Posterior vena cava (tissue), 2 donors: ENCODE results near the gene BRMS1L. TPM values are rescaled to one million over a fixed set of nuclear protein-coding genes. Genes with fewer than 3 reads are reported as not detected.
"Not testable (repeated sequence)": the region's sequence is repeated elsewhere in the genome, so short reads cannot be mapped to it uniquely, and the experiment has no call there.

Source experiments
- DNase-seq: peaks from one replicate; pipeline ENCODE4 v3.0.0-alpha.2; 2020; ENCODE audit warnings: low spot score
- intact Hi-C, 2 donors: fragments of 100-400 bp; cut with DNase I; formaldehyde crosslinking; loops; one replicate each; pipeline versions ENCODE4 v1.14.1 to v1.14.2; 2022 to 2023
- long read RNA-seq, 2 donors: library from polyadenylated mRNA; unstranded; transcript quantifications; one replicate each; pipeline ENCODE4 v2.0.0, GENCODE V29; 2020 to 2021
- total RNA-seq, 2 donors: library from RNA; stranded (reverse); fragmentation: NEBNext Ultra II Directional; extraction: Animal tissue kit (Norgen Biotek cat#: 25700); gene quantifications; one replicate each; pipeline ENCODE4 v1.2.1, GENCODE V29; 2021
- donor health status: DM: yes; HTN: yes; CAD: no.
- donor health status: DM: yes; HTN: yes; CAD: no.

Gene BRMS1L, protein sequence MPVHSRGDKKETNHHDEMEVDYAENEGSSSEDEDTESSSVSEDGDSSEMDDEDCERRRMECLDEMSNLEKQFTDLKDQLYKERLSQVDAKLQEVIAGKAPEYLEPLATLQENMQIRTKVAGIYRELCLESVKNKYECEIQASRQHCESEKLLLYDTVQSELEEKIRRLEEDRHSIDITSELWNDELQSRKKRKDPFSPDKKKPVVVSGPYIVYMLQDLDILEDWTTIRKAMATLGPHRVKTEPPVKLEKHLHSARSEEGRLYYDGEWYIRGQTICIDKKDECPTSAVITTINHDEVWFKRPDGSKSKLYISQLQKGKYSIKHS
- 10 to 100 TPM; 12.4 to 17.5 TPM for total RNA-seq
- long read RNA-seq, donor 1, transcript BRMS1L-201 (10 exons, 2,657 nt), result major isoform, 6 of 10 reads
- long read RNA-seq, donor 1, partial matches to known transcripts, result 0 of 10 reads
- long read RNA-seq, donor 1, other reads (novel, unspliced or antisense), result 3 of 10 reads
- long read RNA-seq, donor 2, transcript BRMS1L-201 (10 exons, 2,657 nt), result major isoform, 12 of 16 reads
- long read RNA-seq, donor 2, partial matches to known transcripts, result 2 of 16 reads
- long read RNA-seq, donor 2, other reads (novel, unspliced or antisense), result 1 of 16 reads

DNA sequence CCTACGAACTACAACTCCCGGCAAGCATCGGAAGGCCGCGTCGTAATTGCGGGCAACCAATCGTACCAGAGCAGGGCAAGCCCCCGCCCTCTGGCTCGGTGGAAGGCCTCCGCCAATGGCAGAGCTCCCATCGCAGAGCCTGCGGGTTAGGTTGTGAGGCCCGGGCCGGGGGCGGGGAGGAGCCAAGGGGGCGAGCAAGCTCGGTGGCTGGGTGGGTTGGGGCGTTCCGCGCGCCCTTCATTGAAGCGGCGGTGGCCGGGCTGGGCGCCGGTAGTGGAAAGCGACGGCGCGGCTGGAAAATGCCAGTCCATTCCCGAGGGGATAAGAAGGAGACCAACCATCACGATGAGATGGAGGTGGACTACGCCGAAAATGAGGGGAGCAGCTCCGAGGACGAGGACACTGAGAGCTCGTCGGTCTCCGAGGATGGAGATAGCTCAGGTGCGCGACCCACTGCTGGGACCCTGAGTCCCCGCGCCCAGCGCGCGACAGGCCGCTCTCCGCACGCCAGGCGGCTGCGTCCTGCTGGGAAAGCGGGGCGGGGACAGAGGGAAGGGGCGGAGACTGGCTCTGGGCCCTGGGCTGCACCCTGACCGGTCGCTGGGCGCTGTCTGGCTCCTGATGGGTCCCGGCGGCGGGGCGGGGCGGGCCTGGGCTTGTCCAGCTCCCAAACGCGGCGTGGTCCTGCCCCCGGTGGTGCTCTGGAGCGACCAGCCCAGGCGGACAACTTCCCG is at the start of gene BRMS1L:
BRMS1L (plus strand) TSS at position 121 of the 734 bp plus-strand sequence; CDS start at position 300, 179 bp downstream.
- DNase-seq, result peak; percentile 99
- intact Hi-C loops, result no loop called here

- intact Hi-C loops, result no loop called here
- no peak for DNase-seq
Observed at GRCh38 chr14:35776823-35777222, 49.3 kb upstream of the BRMS1L start.

GRCh38 chr14:35777550-35777949 is 48.6 kb upstream of the BRMS1L start:
- DNase-seq, intact Hi-C loops: not testable (repeated sequence)

GRCh38 chr14:35779368-35779767 is 46.8 kb upstream of the BRMS1L start:
- intact Hi-C loops, result no loop called here

DNA sequence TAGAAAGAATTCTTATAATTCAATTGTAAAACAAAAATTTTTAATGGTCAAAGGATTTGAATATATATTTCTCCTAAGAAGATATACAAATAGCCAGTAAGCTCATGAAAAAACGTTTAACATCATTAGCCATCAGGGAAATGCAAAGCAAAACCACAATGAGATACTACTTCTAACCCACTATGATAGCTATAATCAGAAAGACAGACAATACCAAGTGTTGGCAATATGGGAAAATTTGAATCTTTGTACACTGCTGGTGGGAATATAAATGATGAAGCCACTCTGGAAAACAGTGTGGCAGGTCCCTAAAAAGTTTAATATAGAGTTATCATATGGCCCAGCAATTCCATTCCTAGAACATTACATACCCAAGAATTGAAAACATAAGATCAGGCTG is 42.4 kb upstream of the BRMS1L start:
- intact Hi-C loops, result no loop called here
- DNase-seq, result no peak

More at GRCh38 chr14:35779368-35779767, 46.8 kb upstream of the BRMS1L start:
- no peak for DNase-seq

DNA sequence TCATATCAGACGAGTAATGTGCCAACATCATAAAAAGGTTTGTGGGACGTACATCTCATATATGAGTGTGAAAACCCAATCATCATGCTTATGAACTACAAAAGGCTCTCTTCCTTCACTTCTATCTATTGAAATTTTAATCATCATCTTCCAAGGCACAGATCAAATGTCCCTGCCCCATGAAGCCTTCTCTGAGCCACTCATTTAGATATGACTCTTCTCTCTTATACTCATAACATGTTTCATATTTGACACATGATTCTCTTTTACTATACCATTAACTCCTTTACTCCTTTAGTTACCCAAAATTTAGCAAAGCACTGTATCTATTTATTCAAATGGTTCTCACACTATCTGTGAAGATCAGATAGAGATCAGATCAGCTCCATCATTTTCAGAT is 39.3 kb upstream of the BRMS1L start:
- intact Hi-C loops, result no loop called here
- DNase-seq, result no peak

DNA sequence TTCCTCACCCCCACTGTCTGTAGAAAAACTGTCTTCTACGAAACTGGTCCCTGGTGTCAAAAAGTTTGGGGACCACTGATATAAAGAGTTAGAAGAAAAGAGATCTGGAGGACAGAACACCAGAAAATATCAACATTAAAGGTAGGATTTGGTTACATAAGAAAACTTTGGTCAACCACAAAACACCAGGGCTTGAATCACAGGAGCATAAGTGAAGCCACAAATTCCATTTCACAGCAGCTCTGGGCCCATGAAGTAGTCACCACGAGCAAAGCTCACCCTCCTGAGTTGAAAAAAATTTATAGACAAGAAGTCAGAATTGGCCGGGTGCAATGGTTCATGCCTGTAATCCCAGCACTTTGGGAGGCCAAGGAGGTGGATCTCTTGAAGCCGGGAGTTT is 36.5 kb upstream of the BRMS1L start:
- intact Hi-C loops, result loop anchor here in 1 of 2 donors (10.0 kb wide), 1 partner anchor 1725 kb away; no protein-coding TSS in a partner anchor
- no peak for DNase-seq

GRCh38 chr14:35797796-35798195 is 28.3 kb upstream of the BRMS1L start:
- intact Hi-C loops, result loop anchor here in 1 of 2 donors (10.0 kb wide), 1 partner anchor 1717 kb away; no protein-coding TSS in a partner anchor
- no peak for DNase-seq

- intact Hi-C loops, result no loop called here
- DNase-seq, result no peak
Observed at GRCh38 chr14:35806006-35806907, 19.9 kb upstream of the BRMS1L start.

DNA sequence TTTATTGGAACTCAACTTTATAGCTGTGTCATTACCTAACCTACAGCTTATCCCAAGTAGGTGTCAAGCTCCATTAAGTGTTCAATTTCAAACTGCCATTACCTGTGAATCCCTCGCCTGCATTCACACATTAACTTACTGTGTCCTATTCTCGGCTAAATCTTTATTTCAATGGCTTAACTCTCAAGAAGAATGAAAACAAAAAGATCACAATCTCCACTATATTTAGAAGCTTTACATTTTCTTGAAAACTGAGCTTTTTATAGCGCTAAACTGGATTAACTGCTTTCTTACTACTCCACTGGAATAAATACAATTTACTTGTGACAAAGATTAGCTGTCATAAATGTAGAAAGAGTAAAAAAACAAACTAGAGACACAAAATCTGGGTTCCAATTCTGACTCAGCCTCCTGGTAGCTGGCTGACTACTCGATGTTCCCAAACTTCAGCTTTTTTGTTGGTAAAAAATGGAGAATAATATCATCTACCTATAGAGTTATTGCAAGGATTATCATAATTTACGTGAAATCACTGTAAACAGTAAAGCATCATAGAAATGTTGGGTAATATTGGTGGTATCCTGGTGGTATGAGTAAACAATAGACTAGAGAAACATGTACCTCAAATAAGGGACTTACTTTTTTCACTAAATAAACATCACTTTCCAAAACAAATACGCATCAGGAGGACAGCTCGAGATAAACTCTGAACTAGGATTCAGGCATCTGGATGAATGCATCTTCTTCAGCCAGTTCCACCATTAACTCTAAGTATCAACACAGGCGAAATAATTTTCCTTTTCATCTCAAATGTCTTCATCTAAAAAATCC is 18.8 kb upstream of the BRMS1L start:
- intact Hi-C loops, result no loop called here
- no peak for DNase-seq

DNA sequence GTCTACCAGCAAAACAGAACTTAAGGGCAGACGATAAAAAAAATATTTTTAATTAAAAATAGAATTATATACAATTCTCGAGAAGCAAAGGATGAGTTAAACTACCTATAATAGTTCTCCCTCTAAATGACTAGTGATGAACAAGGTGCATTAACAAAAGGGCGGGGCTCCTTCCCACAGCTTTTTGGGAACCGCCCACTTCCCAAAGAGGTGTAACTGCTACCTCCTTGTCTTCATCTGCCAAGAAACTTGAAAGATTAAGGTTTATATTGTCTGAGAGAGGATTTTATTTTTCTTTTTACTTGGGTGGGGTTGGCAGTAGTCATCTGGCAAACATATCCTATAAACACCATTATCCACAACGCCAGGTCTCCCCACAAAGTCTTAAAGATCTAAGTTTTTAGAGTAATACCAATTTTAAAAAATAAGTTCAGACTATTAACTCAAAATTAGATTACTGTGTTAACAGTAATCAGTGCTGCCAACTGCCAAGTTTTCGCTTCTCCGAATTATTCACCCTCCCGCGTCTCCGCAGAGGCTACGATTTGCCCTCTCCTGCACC is 18.0 kb upstream of the BRMS1L start:
- intact Hi-C loops, result no loop called here
- no peak for DNase-seq

DNA sequence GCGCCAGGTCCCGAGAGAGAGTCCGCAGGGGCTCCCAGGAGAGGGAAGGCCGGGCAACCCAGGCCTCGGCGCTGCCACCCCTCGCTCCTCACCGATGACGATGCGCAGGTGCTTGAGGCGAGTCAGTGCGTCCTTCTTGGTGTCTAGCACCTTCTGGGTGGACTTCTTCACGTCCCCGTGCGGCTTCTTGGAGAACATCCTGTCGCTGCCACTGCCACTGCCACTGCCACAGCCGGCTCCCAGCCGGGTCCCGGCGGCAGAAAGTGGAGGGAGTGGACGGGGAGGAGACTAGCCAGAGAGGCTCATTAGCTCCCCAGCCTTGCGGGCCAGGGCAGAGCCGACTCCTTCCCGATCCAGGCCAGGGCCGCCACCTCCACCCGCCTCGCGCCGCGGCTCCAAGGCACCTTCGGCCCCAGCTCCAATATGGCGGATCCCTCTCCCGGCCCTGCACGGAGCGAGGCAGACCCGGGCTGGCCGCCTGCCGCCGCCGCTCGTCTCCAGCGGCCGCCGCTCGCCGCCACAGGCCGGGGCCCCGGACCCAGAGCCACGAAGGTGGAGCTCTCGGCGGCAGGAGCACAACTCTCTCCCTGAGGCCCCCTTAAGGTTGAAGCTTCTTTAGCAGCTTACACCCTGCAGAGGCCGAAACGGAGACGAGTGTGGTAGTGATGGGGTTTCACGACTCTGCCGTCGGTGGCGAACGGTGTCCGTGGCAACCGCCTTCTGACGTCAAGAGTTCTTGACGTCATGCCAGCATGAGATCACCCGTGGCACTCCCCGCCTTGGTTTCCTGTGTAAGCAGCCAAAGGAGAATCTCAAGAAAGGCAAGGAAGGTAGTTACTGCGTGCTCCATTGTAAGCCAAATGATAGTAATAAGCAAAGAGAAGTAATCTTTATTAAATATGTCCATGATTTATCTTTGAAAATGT is 17.2 kb upstream of the BRMS1L start, which contains the start of gene RALGAPA1:
RALGAPA1 (minus strand) TSS at position 658 of the 926 bp plus-strand sequence; CDS start at position 198, 460 bp downstream.
- peak; percentile 98 for DNase-seq
- intact Hi-C loops, result not testable (repeated sequence)

DNA sequence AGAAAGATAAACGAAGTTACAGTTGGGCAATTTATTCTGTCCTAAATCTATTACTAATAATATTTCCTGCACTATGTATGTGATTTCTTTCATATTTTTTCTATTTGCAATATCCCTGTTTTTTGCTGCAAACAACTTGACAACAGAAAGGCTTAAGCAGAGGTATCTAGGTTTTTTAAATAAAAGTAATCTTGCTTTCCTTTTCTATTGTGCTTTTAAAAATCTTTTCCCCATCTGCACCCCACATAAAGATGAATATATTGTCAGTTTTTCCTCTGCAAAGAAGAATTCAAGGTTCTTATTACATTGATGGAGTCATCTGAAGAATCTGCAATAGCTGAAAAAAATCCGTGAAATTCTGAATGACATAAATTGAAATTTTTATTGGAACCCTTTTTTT is 16.5 kb upstream of the BRMS1L start:
- intact Hi-C loops, result no loop called here
- no peak for DNase-seq

GRCh38 chr14:35810963-35811362 is 15.2 kb upstream of the BRMS1L start:
- DNase-seq, result no peak
- intact Hi-C loops, result no loop called here

DNA sequence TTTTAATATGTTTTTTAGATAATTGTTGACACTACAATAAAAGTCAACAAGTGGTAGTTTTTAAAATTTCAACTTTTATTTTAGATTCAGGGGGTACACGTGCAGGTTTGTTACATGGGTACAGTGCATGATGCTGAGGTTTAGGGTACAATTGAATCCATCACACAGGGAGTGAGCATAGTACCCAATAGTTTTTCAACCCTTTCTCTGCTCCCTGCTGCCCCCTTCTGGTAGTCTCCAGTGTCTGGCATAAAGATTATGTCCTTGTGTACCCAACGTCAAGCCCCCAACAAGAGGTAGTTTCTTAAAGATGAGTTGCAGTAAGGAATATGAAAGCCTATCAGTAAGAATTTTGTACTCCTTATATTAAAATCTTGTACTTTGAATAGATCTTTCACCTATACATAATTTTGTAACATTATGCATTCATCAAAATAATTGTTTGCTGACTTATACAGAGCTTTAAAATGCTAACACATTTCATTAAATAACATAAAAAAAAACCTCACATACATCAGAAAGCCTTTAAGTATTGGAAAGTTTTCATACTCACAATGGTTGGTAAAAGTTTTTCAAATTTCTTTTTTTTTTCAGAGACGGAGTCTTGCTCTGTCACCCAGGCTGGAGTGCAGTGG is 11.7 kb upstream of the BRMS1L start:
- intact Hi-C loops, result no loop called here
- DNase-seq, result no peak
